Keratinocyte (primary cell): Measurements from ENCODE around the gene NME7. TPM values are rescaled to one million over a fixed set of nuclear protein-coding genes. Genes with fewer than 3 reads are reported as not detected.

ENCODE experiments used
- DNase-seq: peaks from one replicate; pipeline ENCODE4 v3.0.0-alpha.2; 2011; ENCODE audit warnings: low read depth, missing footprints, low spot score
- FAIRE-seq: peaks from 2 replicates; lab custom pipeline; 2011; peaks lifted over from hg19 to GRCh38; lab: Jason Lieb, UNC
- H2AFZ ChIP-seq: 2 replicates; pipeline ENCODE4 v1.6.0; 2012; ENCODE audit warnings: low read length, control low read depth, inconsistent platforms; ENCODE audit not compliant: control insufficient read depth
- H3K27ac ChIP-seq: 2 replicates; pipeline ENCODE4 v1.5.1; 2011; ENCODE audit warnings: low read length; ENCODE audit not compliant: control insufficient read depth, insufficient read depth
- H3K27me3 ChIP-seq: 3 replicates; pipeline ENCODE4 v1.6.0; 2011; ENCODE audit warnings: low read length; ENCODE audit not compliant: control insufficient read depth, insufficient read depth; ENCODE audit errors: extremely low read depth
- H3K36me3 ChIP-seq, 2 experiments: 2 replicates in 1 of 2; 3 replicates in 1 of 2; pipeline ENCODE4 v1.5.1; 2011; ENCODE audit warnings: low read length in 2 of 2, mild to moderate bottlenecking in 1 of 2; ENCODE audit not compliant: control insufficient read depth in 2 of 2, insufficient read depth in 2 of 2; ENCODE audit errors: extremely low read depth in 1 of 2
- H3K4me1 ChIP-seq: 3 replicates; pipeline ENCODE4 v1.5.1; 2011; ENCODE audit warnings: low read length; ENCODE audit not compliant: control insufficient read depth, insufficient read depth; ENCODE audit errors: extremely low read depth
- H3K4me2 ChIP-seq: 3 replicates; pipeline ENCODE4 v1.6.0; 2011; ENCODE audit warnings: low read depth, low read length; ENCODE audit not compliant: control insufficient read depth, insufficient read depth; ENCODE audit errors: extremely low read depth
- H3K4me3 ChIP-seq, 3 experiments: fragments of 200-600 bp in 1 of 3; sonication (generic) in 1 of 3; 2 replicates in 2 of 3; 3 replicates in 1 of 3; pipeline ENCODE4 v1.5.1; 2011 to 2016; ENCODE audit warnings: low read length in 3 of 3, mild to moderate bottlenecking in 3 of 3, control low read depth in 2 of 3, inconsistent platforms in 1 of 3, low read depth in 1 of 3, mixed read lengths in 1 of 3, mixed run types in 1 of 3, moderate library complexity in 1 of 3; ENCODE audit not compliant: control insufficient read depth in 2 of 3, insufficient read depth in 2 of 3; ENCODE audit errors: extremely low read depth in 1 of 3
- H3K79me2 ChIP-seq: 2 replicates; pipeline ENCODE4 v1.6.0; 2012; ENCODE audit warnings: low read length; ENCODE audit not compliant: control insufficient read depth, insufficient read depth
- H3K9ac ChIP-seq: 3 replicates; pipeline ENCODE4 v1.6.0; 2011; ENCODE audit warnings: low read length; ENCODE audit not compliant: control insufficient read depth, insufficient read depth; ENCODE audit errors: extremely low read depth
- H3K9me1 ChIP-seq: 3 replicates; pipeline ENCODE4 v1.6.0; 2011; ENCODE audit warnings: low read length; ENCODE audit not compliant: control insufficient read depth, insufficient read depth; ENCODE audit errors: extremely low read depth
- H3K9me3 ChIP-seq: 2 replicates; pipeline ENCODE4 v1.5.1; 2012; ENCODE audit warnings: low read depth, low read length; ENCODE audit not compliant: control insufficient read depth
- H4K20me1 ChIP-seq: 3 replicates; pipeline ENCODE4 v1.6.0; 2011; ENCODE audit warnings: low read length; ENCODE audit not compliant: control insufficient read depth, insufficient read depth; ENCODE audit errors: extremely low read depth
- EZH2 ChIP-seq: IDR thresholded peaks from one replicate; pipeline ENCODE4 v1.6.1; 2012; ENCODE audit warnings: inconsistent platforms, mild to moderate bottlenecking, low read length, moderate library complexity
- dilution Hi-C: fragments of 300-500 bp; cut with MboI; formaldehyde crosslinking; loops from one replicate; pipeline ENCODE4 v1.7.0; 2020; ENCODE audit warnings: low sequenced_read_pairs; ENCODE audit not compliant: extremely low pct_ligation_motif_present
- polyA plus RNA-seq, 5 experiments: library from polyadenylated mRNA; depleted of rRNA in 3 of 5; stranded (reverse) in 3 of 5; stranded (forward) in 1 of 5; unstranded in 1 of 5; fragments of >200 nt; gene quantifications; 1 replicate in 1 of 5; 2 replicates in 3 of 5; 3 replicates in 1 of 5; pipeline versions ENCODE4 v1.2.1 to v1.2.3, GENCODE V29; 2011 to 2012; ENCODE audit warnings: missing spikeins in 2 of 5, low read depth in 1 of 5, low replicate concordance in 1 of 5
- TF ChIP-seq, protein P1 (sequence below), 3 experiments: IDR thresholded peaks in 1 of 3; conservative IDR thresholded peaks in 1 of 3; optimal IDR thresholded peaks in 1 of 3; 2 replicates in 2 of 3; 3 replicates in 1 of 3; pipeline versions ENCODE3 to v1.5.1; 2011; ENCODE audit warnings: low read length in 3 of 3, mild to moderate bottlenecking in 3 of 3, moderate library complexity in 2 of 3, control low read depth in 1 of 3, inconsistent platforms in 1 of 3; ENCODE audit not compliant: insufficient read depth in 2 of 3; ENCODE audit errors: extremely low read depth in 1 of 3

Gene NME7
- polyA plus RNA-seq, 1 donor (not counting 4 experiments of a cell fraction or from before 2014, with no cell fraction given): 52.9 TPM

DNA sequence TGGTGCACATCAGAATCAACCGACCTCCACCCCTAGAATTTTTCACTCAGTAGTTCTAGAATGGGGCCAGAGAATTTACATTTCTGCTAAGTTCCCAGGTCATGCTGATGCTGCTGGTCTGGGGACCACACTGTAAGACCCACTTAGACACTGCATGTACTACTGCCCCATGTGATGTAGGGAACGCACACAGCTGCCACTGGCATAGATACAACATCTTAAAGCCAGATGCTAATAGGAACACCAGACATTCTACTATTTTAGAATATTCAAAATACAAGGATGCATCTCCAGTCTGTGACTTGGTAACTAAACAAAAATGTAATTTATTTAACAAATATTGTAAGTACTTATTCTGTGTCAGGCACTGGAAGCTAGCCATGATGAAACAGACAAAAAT, 275.2 kb downstream of the NME7 start:
- H3K9me1 ChIP-seq: no peaks in the 10 kb centered on the region
- H2AFZ ChIP-seq: no peak overlapping the region
- H3K9me3 ChIP-seq: no peaks in the 10 kb centered on the region
- DNase-seq: no peak
- no peak overlapping the region for H3K4me2 ChIP-seq
- no peaks in the 10 kb centered on the region for H3K79me2 ChIP-seq
- no peak for TF ChIP-seq EZH2
- TF ChIP-seq, protein P1, sequence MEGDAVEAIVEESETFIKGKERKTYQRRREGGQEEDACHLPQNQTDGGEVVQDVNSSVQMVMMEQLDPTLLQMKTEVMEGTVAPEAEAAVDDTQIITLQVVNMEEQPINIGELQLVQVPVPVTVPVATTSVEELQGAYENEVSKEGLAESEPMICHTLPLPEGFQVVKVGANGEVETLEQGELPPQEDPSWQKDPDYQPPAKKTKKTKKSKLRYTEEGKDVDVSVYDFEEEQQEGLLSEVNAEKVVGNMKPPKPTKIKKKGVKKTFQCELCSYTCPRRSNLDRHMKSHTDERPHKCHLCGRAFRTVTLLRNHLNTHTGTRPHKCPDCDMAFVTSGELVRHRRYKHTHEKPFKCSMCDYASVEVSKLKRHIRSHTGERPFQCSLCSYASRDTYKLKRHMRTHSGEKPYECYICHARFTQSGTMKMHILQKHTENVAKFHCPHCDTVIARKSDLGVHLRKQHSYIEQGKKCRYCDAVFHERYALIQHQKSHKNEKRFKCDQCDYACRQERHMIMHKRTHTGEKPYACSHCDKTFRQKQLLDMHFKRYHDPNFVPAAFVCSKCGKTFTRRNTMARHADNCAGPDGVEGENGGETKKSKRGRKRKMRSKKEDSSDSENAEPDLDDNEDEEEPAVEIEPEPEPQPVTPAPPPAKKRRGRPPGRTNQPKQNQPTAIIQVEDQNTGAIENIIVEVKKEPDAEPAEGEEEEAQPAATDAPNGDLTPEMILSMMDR (optimal IDR thresholded peaks at IDR 0.05 in 1 of 3, IDR thresholded peaks at IDR 0.05 in 1 of 3, conservative IDR thresholded peaks at IDR 0.05 in 1 of 3; ENCODE audit: extremely low read depth in 1 of 3, insufficient read depth in 2 of 3, low read length in 3 of 3): no peak
- H3K27ac ChIP-seq: no peak overlapping the region
- H3K4me1 ChIP-seq: peaks cover 10% of the 10 kb centered on the region
- no peak overlapping the region for H3K9ac ChIP-seq
- H3K4me3 ChIP-seq: no peak overlapping the region
- FAIRE-seq: no peak
- H3K27me3 ChIP-seq: no peaks in the 10 kb centered on the region
- no peaks in the 10 kb centered on the region for H3K36me3 ChIP-seq
- dilution Hi-C loops: no loop called here
- no peaks in the 10 kb centered on the region for H4K20me1 ChIP-seq

DNA sequence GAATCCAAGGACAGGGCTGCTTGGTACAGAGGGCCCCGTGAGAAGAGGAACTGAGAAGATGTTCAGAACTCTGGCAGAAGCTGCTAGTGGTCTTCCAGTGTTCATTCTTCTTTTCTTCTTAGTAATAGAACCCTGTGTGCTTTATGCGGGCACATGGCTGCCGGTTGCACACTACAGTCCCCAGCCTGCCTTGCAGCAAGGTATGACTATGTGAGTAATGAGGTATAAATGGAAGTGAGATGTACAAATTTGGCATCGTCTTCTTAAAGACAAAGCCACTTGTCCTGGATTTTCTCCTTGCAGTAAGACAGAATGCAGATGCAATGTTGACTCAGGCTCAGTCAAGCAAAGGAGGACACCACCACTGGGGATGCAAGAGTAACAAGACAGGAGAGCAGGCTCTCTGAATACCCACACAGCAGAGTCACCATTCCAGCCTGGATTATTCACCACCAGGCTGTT, 276.1 kb downstream of the NME7 start:
- Histone ChIP-seq H3K4me1 (peaks cover 10% of the 10 kb centered on the region), H3K9me3 (no peaks in the 10 kb centered on the region), H3K9me1 (no peaks in the 10 kb centered on the region), H3K27ac (no peak overlapping the region), H2AFZ (no peak overlapping the region), H3K27me3 (no peaks in the 10 kb centered on the region), H4K20me1 (no peaks in the 10 kb centered on the region), H3K9ac (no peak overlapping the region), H3K79me2 (no peaks in the 10 kb centered on the region), H3K4me3 (no peak overlapping the region), H3K36me3 (no peaks in the 10 kb centered on the region), H3K4me2 (no peak overlapping the region)
- no peak for TF ChIP-seq EZH2
- TF ChIP-seq, protein P1 (optimal IDR thresholded peaks at IDR 0.05 in 1 of 3, IDR thresholded peaks at IDR 0.05 in 1 of 3, conservative IDR thresholded peaks at IDR 0.05 in 1 of 3; ENCODE audit: extremely low read depth in 1 of 3, insufficient read depth in 2 of 3, low read length in 3 of 3): no peak
- dilution Hi-C loops: no loop called here
- FAIRE-seq (no peak), DNase-seq (no peak)
